GM12872 (cell line): Measurements from ENCODE around the gene FBLIM1.

Experiments used
- TF ChIP-seq, protein P1 (sequence below): IDR thresholded peaks from 3 replicates; pipeline ENCODE4 v1.5.1; 2011; ENCODE audit warnings: low read depth, mild to moderate bottlenecking, low read length, moderate library complexity; ENCODE audit not compliant: insufficient read depth

The FBLIM1 gene

DNA sequence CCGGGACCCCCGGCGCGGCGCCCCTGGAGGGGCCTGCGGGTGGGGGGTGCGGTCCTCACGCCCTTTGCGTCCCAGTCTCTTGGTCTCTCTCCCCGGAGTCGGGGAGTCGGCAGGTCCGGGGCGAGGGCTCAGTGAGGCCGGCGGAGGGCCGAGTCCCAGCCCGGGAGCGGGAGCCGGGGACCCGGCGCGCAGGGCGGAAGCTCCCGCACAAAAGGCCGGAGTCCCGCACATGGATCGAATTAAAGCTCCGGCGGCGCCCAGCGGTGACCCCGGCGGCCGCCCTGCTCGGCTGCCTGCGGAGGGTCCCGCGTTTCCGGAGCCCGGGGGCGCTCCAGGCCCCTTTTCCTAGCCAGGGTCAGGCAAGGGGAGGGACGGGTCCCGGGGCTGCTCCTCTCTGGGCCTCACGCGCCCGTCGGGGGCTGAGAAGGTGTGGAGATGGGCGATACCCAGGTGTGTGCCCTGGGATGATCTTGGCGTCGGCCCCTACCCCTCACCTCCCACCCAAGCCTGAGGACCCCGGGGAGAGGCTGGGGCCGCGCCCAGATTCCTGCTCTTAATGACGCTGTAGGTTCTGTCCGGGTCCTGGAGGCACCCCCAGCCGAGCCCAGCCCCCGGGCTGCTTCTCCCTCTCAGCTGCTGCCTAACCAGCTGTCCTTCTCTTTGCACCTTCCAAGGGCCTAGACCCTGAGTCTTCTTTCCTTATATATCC, 512 bp downstream of the FBLIM1 start:
- TF ChIP-seq, protein P1, sequence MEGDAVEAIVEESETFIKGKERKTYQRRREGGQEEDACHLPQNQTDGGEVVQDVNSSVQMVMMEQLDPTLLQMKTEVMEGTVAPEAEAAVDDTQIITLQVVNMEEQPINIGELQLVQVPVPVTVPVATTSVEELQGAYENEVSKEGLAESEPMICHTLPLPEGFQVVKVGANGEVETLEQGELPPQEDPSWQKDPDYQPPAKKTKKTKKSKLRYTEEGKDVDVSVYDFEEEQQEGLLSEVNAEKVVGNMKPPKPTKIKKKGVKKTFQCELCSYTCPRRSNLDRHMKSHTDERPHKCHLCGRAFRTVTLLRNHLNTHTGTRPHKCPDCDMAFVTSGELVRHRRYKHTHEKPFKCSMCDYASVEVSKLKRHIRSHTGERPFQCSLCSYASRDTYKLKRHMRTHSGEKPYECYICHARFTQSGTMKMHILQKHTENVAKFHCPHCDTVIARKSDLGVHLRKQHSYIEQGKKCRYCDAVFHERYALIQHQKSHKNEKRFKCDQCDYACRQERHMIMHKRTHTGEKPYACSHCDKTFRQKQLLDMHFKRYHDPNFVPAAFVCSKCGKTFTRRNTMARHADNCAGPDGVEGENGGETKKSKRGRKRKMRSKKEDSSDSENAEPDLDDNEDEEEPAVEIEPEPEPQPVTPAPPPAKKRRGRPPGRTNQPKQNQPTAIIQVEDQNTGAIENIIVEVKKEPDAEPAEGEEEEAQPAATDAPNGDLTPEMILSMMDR = no peak

DNA sequence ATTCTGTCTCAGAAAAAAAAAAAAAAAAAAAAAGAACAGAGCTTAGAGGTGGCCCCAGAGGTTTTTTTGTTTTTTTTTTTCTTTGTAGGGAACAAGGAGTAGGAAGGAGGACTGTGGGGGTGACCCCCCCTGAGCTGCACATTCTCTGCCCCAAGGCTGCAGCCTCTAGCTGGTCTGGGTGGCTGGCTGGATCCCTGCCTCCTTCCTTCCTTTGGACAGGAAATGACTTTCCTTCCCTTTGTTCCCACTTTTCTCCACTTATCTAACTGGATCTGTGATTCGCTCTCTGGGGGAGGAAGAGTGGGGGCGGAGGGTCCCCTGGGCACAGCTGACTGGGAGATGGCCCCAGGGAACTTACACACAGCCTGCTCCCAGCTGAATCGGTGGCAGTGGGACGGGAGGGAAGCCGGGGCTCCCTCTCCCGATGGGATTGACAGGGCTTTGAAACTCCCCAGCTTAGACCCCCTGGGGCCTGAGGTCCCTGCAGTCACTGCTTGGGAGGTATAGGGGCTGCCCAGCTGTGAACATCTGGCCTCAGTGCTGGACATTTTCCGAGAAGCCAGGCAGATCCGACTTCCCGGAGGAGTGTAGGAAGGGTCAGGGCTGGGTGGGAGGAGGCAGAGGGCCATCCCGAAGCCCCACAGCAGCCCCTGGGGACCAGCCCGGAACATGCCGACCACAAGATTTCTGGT, 2.1 kb downstream of the FBLIM1 start:
- TF ChIP-seq, protein P1 = no peak

DNA sequence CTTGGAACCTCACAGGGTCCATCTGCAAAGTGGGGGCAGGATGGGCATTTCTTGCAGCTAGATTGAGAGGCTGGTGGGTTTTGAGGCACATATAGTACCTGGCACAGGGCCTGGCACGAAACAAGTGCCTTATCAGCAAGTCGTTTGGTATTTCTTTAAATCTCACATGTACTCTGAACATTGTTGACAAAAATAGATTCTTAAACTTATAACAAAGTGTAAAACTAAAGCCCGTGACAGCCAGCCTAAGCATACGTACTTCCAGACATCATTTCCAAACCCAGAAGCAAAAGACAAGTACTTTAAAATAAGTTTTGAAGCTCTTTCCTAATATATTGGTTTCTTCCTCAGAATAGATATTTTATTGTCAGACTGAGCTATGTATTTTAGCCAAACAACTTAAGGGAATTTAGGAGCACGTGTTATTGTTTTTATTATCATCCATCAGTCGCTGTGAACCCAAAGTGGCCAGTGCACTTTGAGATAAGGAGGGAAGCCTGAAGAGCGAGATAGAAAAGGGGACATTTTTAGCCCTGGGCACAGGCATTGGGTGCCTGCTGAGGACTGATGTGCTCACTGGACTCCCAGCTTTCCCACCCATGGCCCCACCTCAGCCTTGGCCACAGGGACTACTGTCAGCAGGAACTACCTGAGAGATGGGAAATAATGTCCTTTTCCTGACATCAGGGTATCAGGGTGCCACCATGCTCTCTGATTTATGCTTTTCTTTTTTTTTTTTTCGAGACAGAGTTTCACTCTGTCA, 3.0 kb downstream of the FBLIM1 start:
- TF ChIP-seq, protein P1 = no peak

DNA sequence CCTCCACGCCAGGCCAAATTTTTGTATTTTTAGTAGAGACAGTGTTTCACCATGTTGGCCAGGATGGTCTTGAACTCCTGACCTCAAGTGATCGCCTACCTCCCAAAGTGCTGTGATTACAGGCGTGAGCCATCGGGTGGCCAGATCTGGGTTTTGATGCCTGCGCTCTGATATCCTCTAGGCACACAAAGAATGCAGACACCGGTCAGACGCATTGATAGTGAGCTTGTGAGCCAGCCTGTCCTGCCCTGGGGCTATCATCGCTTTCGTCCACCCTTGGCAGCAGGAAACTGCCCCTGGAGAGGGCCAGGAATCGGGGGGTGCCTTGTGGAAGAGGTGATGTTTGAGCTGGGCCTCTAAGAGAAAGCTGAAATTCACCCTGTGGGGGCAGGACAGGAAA, 4.0 kb downstream of the FBLIM1 start:
- TF ChIP-seq, protein P1 = no peak

DNA sequence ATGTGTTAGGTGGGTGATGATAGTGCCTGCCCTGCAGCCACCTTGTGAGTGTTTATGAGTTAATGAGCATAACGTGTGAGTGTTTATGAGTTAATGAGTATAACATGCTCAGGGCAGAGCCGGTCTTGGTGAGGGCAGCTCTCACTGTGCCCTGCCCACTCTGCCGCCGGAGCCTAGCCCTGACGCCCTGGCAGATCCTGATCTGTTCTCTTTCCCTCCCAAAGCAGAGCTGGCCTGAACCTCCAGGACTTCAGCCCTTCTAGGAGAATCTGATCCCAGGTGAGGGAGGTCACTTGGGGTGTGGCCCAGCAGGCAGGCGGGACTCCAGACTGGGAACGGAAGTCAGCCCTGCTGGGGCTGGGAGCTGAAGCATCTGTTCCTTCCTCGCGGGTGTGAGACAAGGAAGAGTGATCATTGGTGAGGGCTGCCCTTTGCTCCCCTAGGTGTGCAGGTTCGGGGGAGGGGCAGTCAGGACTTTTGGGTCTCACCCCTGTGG, 5.7 kb downstream of the FBLIM1 start:
- TF ChIP-seq, protein P1 = no peak

DNA sequence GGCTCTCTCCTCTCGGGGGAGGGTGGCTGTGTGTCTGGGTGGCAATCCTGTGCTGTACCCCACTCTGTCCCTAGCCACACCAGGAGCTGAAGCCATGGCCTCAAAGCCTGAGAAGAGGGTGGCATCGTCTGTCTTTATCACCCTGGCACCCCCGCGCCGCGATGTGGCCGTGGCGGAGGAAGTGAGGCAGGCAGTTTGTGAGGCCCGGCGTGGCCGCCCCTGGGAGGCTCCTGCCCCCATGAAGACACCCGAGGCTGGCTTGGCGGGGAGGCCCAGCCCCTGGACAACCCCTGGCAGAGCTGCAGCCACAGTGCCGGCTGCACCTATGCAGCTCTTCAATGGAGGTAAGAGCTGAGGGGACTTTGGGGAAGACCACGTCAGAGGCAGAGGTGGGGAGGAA, 6.3 kb downstream of the FBLIM1 start:
- TF ChIP-seq, protein P1 = no peak
